Dedifferentiated amniotic fluid mesenchymal stem cell (primary cell): ENCODE results near the gene ICAM2.

Source experiments
- DNase-seq: peaks from one replicate; pipeline ENCODE4 v3.0.0-alpha.2; 2016; ENCODE audit errors: extremely low spot score

The ICAM2 gene

GRCh38 chr17:63975541-63976092 is 44.8 kb downstream of the ICAM2 start:
- no peak for DNase-seq

GRCh38 chr17:63974594-63975192 is 45.7 kb downstream of the ICAM2 start:
- no peak for DNase-seq

- DNase-seq: no peak
These were observed 46.4 kb downstream of the ICAM2 start for GRCh38 chr17:63973930-63974593.

GRCh38 chr17:63973247-63973646 is 47.2 kb downstream of the ICAM2 start:
- DNase-seq: no peak

GRCh38 chr17:63972796-63973195 is 47.6 kb downstream of the ICAM2 start, which contains the start of gene SCN4A:
SCN4A (minus strand) TSS chr17:63972918; CDS start chr17:63972841, 77 bp downstream.
- DNase-seq: no peak

GRCh38 chr17:63969278-63969677 is 51.2 kb downstream of the ICAM2 start:
- no peak for DNase-seq

- DNase-seq: no peak
These were observed 52.5 kb downstream of the ICAM2 start for GRCh38 chr17:63967953-63968352.

GRCh38 chr17:63966646-63967264 is 53.7 kb downstream of the ICAM2 start:
- DNase-seq: no peak

- DNase-seq: no peak
These were observed 57.3 kb downstream of the ICAM2 start for GRCh38 chr17:63963123-63963522.

- DNase-seq: no peak
These were observed 58.1 kb downstream of the ICAM2 start for GRCh38 chr17:63962298-63962744.

- DNase-seq: no peak
These were observed 58.8 kb downstream of the ICAM2 start for GRCh38 chr17:63961355-63962212.

GRCh38 chr17:63960430-63960829 is 60.0 kb downstream of the ICAM2 start:
- no peak for DNase-seq

GRCh38 chr17:63960006-63960405 is 60.4 kb downstream of the ICAM2 start:
- DNase-seq: no peak

- no peak for DNase-seq
These were observed 64.0 kb downstream of the ICAM2 start for GRCh38 chr17:63956296-63956920.

- DNase-seq: no peak
These were observed 64.6 kb downstream of the ICAM2 start for GRCh38 chr17:63955791-63956190.

GRCh38 chr17:63955232-63955631 is 65.2 kb downstream of the ICAM2 start:
- no peak for DNase-seq

GRCh38 chr17:63954402-63955063 is 65.9 kb downstream of the ICAM2 start:
- DNase-seq: no peak
